Choroid plexus epithelial cell (primary cell): ENCODE data around the gene RPL7A.
"Not testable (repeated sequence)": the region's sequence is repeated elsewhere in the genome, so short reads cannot be mapped to it uniquely, and the experiment has no call there.

ENCODE experiments used
- DNase-seq: peaks from one replicate; pipeline ENCODE4 v3.0.0-alpha.2; 2010; ENCODE audit warnings: low read depth
- H3K4me3 ChIP-seq: 2 replicates; pipeline ENCODE4 v1.5.1; 2011; ENCODE audit warnings: low read depth, mild to moderate bottlenecking, control low read depth, low read length, moderate library complexity
- CTCF ChIP-seq: conservative IDR thresholded peaks from 2 replicates; pipeline ENCODE4 v1.5.1; 2011; ENCODE audit warnings: low read depth, mild to moderate bottlenecking, control low read depth, inconsistent platforms, low read length, moderate library complexity

Gene RPL7A

GRCh38 chr9:133347985-133348717 is at the start of gene RPL7A, which contains the start of gene MED22:
Gene RPL7A (plus strand): TSS chr9:133348218. CDS start chr9:133348244, 26 bp downstream.
Gene MED22 (minus strand): TSS chr9:133348131. CDS start chr9:133346662, 1,469 bp downstream.
- no peak for TF ChIP-seq CTCF
- DNase-seq = peak; percentile 98
- H3K4me3 ChIP-seq = peak within 1 kb of the TSS; percentile 83

GRCh38 chr9:133299996-133300395 is 48.0 kb upstream of the RPL7A start:
- not testable (repeated sequence) for H3K4me3 ChIP-seq, DNase-seq

- no peak overlapping the region for H3K4me3 ChIP-seq
- DNase-seq = no peak
- TF ChIP-seq CTCF = no peak
Observed at GRCh38 chr9:133301253-133302230, 46.5 kb upstream of the RPL7A start.

- no peak for DNase-seq
- no peak overlapping the region for H3K4me3 ChIP-seq
- no peak for TF ChIP-seq CTCF
Observed at GRCh38 chr9:133303266-133304157, 44.5 kb upstream of the RPL7A start.

GRCh38 chr9:133304158-133304470 is 43.9 kb upstream of the RPL7A start:
- no peak overlapping the region for H3K4me3 ChIP-seq

GRCh38 chr9:133304477-133305377 is 43.3 kb upstream of the RPL7A start:
- no peak for TF ChIP-seq CTCF
- no peak overlapping the region for H3K4me3 ChIP-seq
- no peak for DNase-seq

More at GRCh38 chr9:133304158-133304470, 43.9 kb upstream of the RPL7A start:
- TF ChIP-seq CTCF = no peak
- no peak for DNase-seq
